ENCODE measurements around the gene KIAA0319L.

KIAA0319L gene

DNA sequence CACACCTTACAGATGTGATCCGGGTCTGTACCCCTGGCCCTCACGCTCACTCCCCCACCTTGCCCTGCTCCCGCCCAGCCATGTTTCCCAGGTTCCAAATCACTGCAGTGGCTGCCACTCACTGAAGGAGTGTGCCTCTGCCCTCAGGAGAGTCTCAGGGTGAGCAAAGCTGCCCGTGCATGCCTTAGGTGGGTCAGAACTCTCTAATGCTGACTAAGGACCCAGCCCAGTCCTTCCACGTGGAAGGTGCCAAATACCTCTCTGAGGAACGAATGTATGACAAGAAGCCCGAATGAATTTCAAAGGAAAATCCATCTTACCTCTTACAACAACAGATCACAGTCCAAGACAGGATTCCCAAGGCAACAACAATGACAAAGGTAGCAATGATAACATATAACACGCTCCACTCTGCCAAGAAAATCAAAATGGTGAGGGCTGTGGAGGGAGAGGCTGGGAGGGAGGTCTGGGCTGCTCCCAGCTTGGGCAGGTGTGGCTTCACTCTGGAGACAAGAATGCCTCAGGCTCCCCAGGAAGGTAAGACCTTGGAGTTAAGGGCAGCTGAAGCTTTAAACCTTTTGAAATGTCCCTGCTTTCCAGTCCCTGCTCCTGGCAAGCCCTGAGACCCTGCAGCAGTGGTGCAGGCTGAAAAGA, 115.2 kb downstream of the KIAA0319L start:
- no peak overlapping the region for H3K4me3 ChIP-seq
- no peaks in the 10 kb centered on the region for H3K9me3 ChIP-seq (ENCODE audit: low read depth, low read length)
- no peaks in the 10 kb centered on the region; the same call in 1 of the 2 replicates for H3K36me3 ChIP-seq (ENCODE audit: insufficient read depth, low read length)
- DNase-seq (ENCODE audit: low read depth, low spot score): no peak
- no peak overlapping the region for H3K9ac ChIP-seq (ENCODE audit: insufficient read length)
- TF ChIP-seq POLR2AphosphoS5 (IDR thresholded peaks at IDR 0.05; ENCODE audit: borderline replicate concordance, low read depth, low read length): no peak
- no peak for TF ChIP-seq FOXP2 (optimal IDR thresholded peaks at IDR 0.05; ENCODE audit: control extremely low read depth, extremely low read length, insufficient read depth)
- TF ChIP-seq EZH2 (IDR thresholded peaks at IDR 0.05): no peak
- H3K27ac ChIP-seq: no peak overlapping the region

DNA sequence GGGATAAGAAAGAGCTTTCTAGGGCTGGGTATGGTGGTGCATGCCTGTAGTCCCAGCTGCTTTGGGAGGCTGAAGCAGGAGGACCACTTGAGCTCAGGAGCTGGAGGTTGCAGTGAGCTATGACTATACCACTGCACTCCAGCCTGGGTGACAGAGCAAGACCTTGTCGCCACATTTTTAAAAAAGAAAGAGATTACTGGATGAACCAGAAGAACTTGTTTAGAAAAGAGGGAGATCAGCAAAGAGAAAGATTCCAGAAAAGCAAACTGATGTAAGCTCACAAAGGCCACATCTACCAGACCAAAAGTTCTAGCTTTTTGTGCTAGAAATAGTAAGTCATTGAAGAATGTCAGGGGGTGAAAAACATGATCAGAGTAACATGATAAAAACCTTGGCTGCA, 117.6 kb downstream of the KIAA0319L start:
- no peak overlapping the region for H3K9ac ChIP-seq (ENCODE audit: insufficient read length)
- TF ChIP-seq FOXP2 (optimal IDR thresholded peaks at IDR 0.05; ENCODE audit: control extremely low read depth, extremely low read length, insufficient read depth) (no peak), POLR2AphosphoS5 (IDR thresholded peaks at IDR 0.05; ENCODE audit: borderline replicate concordance, low read depth, low read length) (no peak), EZH2 (IDR thresholded peaks at IDR 0.05) (no peak)
- no peak overlapping the region for H3K27ac ChIP-seq
- H3K9me3 ChIP-seq (ENCODE audit: low read depth, low read length): no peaks in the 10 kb centered on the region
- H3K4me3 ChIP-seq: no peak overlapping the region
- DNase-seq (ENCODE audit: low read depth, low spot score): no peak
- no peaks in the 10 kb centered on the region; the same call in 1 of the 2 replicates for H3K36me3 ChIP-seq (ENCODE audit: insufficient read depth, low read length)

DNA sequence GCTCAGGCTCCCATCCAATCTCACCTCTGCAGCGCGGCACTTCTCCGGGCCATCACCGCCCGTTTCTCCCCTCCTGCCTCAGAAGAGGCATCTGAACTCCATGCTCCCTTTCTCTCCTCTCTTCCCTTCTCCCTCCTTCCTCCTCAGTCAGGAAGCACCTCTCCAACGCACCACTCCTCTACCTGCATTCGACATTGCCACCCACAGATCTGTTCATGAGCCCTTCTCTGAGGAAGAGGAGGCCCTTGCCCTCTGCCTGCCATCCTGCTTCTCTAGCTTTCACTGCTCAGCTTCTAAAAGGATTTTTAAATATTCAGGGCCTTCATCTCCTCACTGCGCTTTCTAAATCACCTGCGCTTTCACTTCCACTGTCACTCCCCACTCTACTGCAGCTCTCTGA, 120.0 kb downstream of the KIAA0319L start:
- Histone ChIP-seq H3K9me3 (ENCODE audit: low read depth, low read length) (no peaks in the 10 kb centered on the region), H3K9ac (ENCODE audit: insufficient read length) (no peak overlapping the region), H3K36me3 (ENCODE audit: insufficient read depth, low read length) (no peaks in the 10 kb centered on the region; the same call in 1 of the 2 replicates), H3K27ac (no peak overlapping the region), H3K4me3 (no peak overlapping the region)
- no peak for DNase-seq (ENCODE audit: low read depth, low spot score)
- TF ChIP-seq EZH2 (IDR thresholded peaks at IDR 0.05) (no peak), POLR2AphosphoS5 (IDR thresholded peaks at IDR 0.05; ENCODE audit: borderline replicate concordance, low read depth, low read length) (no peak)

DNA sequence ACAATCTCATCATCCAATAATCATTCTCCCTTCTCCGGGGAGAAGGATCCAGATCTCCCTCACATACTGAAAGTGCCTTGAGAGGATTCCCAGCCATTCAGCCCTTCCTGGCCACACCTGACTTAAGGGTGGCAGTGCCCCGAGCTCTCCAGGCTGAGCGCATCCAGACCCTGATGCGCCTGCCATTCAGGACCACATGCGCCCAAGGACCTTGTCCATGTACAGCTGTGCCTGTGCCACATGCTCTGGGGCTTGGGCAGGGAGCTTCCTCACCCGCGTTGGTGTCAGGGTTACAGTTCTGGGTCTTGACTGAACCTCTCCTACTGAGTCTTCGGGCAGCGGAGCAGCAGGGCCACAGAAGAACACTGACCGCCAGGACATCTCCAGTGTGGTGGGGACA, 121.1 kb downstream of the KIAA0319L start:
- H3K9me3 ChIP-seq (ENCODE audit: low read depth, low read length): no peaks in the 10 kb centered on the region
- peaks cover 2% of the 10 kb centered on the region; the same call in 1 of the 2 replicates for H3K36me3 ChIP-seq (ENCODE audit: insufficient read depth, low read length)
- no peak overlapping the region for H3K4me3 ChIP-seq
- no peak overlapping the region for H3K9ac ChIP-seq (ENCODE audit: insufficient read length)
- DNase-seq (ENCODE audit: low read depth, low spot score): no peak
- H3K27ac ChIP-seq: no peak overlapping the region
- no peak for TF ChIP-seq EZH2 (IDR thresholded peaks at IDR 0.05)

DNA sequence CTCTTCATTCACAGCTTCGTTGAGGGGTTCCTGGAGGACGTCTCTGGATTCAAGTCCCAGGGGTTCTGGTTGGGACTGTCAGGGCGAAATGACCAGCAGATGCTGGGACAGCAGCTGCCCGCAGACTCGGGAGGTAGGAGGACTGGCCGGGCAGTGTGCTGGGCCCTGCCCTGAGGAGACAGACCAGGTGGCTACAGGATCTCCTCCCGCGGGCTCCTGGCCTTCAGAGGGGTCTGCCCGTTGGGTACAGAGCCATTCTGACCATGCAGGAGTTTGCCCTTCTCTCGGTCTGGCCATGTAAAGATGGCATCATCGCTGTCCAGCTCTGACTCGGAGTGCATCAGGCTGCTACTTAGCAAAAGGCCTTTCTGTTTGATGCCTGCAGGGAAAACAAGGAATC, 122.5 kb downstream of the KIAA0319L start:
- Histone ChIP-seq H3K9ac (ENCODE audit: insufficient read length) (no peak overlapping the region), H3K4me3 (no peak overlapping the region), H3K9me3 (ENCODE audit: low read depth, low read length) (no peaks in the 10 kb centered on the region), H3K27ac (no peak overlapping the region), H3K36me3 (ENCODE audit: insufficient read depth, low read length) (peaks cover 9% of the 10 kb centered on the region; the same call in 1 of the 2 replicates)
- DNase-seq (ENCODE audit: low read depth, low spot score): no peak
- no peak for TF ChIP-seq EZH2 (IDR thresholded peaks at IDR 0.05)
- TF ChIP-seq FOXP2 (optimal IDR thresholded peaks at IDR 0.05; ENCODE audit: control extremely low read depth, extremely low read length, insufficient read depth): no peak
- TF ChIP-seq POLR2AphosphoS5 (IDR thresholded peaks at IDR 0.05; ENCODE audit: borderline replicate concordance, low read depth, low read length): no peak

DNA sequence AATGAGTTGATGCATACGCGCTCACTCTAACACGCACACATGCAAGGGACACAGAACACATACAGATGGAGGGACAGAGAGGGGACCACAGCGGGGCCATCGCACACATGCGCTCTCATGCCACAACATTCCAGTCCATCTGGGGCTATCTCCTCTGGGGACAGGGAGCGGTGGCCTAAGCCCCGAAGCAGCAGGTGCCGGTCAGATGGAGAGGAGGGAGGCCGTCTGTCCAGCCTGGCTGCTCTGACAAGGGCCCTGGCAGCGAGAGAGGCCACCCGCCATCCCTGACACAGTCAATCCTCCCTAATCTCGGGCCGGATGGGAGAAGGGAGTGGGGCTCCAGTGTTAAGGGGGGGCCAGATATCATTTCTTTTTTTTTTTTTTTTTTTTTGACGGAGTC, 123.5 kb downstream of the KIAA0319L start:
- Histone ChIP-seq H3K27ac (no peak overlapping the region), H3K36me3 (ENCODE audit: insufficient read depth, low read length) (peaks cover 9% of the 10 kb centered on the region; the same call in 1 of the 2 replicates), H3K9me3 (ENCODE audit: low read depth, low read length) (no peaks in the 10 kb centered on the region), H3K4me3 (no peak overlapping the region), H3K9ac (ENCODE audit: insufficient read length) (no peak overlapping the region)
- TF ChIP-seq POLR2AphosphoS5 (IDR thresholded peaks at IDR 0.05; ENCODE audit: borderline replicate concordance, low read depth, low read length) (no peak), EZH2 (IDR thresholded peaks at IDR 0.05) (no peak), FOXP2 (optimal IDR thresholded peaks at IDR 0.05; ENCODE audit: control extremely low read depth, extremely low read length, insufficient read depth) (no peak)
- no peak for DNase-seq (ENCODE audit: low read depth, low spot score)

DNA sequence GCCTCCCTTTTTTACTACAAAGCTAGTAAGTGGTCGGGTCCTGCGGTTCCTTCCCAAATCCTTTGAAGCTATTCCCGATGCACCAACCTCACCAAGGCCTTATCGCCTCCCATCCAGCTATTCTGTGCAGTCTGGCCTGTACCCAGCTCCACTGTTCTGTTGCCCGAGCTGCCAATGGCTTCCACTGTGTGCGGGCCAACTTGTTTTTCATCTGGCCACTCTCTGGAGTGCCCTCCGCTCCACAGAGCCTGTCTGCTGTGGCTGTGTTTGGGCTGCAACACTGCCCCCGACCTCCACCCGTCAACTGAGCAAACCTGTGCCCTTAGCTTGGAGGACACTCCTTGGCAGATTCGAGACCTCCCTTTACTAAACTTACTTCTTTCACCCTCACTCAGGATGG, 125.0 kb downstream of the KIAA0319L start:
- Histone ChIP-seq H3K36me3 (ENCODE audit: insufficient read depth, low read length) (peaks cover 9% of the 10 kb centered on the region; the same call in 1 of the 2 replicates), H3K9me3 (ENCODE audit: low read depth, low read length) (no peaks in the 10 kb centered on the region), H3K4me3 (no peak overlapping the region), H3K27ac (no peak overlapping the region), H3K9ac (ENCODE audit: insufficient read length) (no peak overlapping the region)
- TF ChIP-seq POLR2AphosphoS5 (IDR thresholded peaks at IDR 0.05; ENCODE audit: borderline replicate concordance, low read depth, low read length) (no peak), EZH2 (IDR thresholded peaks at IDR 0.05) (no peak)
- DNase-seq (ENCODE audit: low read depth, low spot score): no peak

DNA sequence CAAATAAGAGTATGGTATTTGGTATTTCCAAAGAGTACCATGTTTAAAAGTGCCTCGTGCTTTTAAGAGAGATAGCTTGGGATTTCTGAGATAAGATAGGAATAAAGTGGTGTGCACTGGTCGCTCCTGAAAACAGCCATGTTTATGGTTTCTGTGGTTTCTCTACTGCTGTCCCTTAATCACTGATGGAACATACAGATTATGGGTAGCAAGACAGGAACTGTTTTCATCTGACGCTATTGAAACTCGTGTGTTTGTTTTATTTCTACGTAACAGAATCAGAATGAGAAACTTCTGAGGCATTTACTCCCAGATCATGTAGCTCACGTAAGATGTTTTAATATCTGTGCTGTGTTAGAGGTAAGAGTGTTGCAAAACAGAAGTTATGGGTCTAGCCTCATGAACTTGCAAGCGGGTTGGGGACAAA, 126.0 kb downstream of the KIAA0319L start:
- no peak for DNase-seq (ENCODE audit: low read depth, low spot score)
- peaks cover 10% of the 10 kb centered on the region; the same call in 1 of the 2 replicates for H3K36me3 ChIP-seq (ENCODE audit: insufficient read depth, low read length)

DNA sequence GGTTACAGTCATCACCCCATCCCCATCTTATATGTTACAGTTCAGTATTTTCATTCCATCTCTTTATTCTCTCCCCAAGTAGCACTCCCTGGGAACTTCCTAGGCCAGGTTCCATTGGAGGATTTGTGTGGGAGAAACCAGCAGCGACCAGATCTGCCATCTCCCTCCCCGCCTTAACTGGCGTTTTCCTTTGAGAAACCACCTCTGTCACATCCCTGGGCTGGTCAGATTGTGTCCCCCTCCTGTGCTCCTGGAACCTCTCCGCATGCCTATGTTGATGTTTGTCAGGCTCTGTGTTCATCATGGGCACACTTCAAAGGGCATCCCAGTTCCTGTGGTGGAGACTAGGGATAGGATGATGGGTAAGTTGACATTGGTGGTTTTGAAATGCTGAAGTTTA, 126.4 kb downstream of the KIAA0319L start:
- Histone ChIP-seq H3K36me3 (ENCODE audit: insufficient read depth, low read length) (peaks cover 12% of the 10 kb centered on the region; the same call in 1 of the 2 replicates), H3K9ac (ENCODE audit: insufficient read length) (no peak overlapping the region), H3K4me3 (no peak overlapping the region), H3K9me3 (ENCODE audit: low read depth, low read length) (no peaks in the 10 kb centered on the region), H3K27ac (no peak overlapping the region)
- TF ChIP-seq EZH2 (IDR thresholded peaks at IDR 0.05) (no peak), FOXP2 (optimal IDR thresholded peaks at IDR 0.05; ENCODE audit: control extremely low read depth, extremely low read length, insufficient read depth) (no peak), POLR2AphosphoS5 (IDR thresholded peaks at IDR 0.05; ENCODE audit: borderline replicate concordance, low read depth, low read length) (no peak)
- DNase-seq (ENCODE audit: low read depth, low spot score): no peak

More for the DNA sequence above, 126.0 kb downstream of the KIAA0319L start:
- TF ChIP-seq EZH2 (IDR thresholded peaks at IDR 0.05): no peak
- TF ChIP-seq POLR2AphosphoS5 (IDR thresholded peaks at IDR 0.05; ENCODE audit: borderline replicate concordance, low read depth, low read length): no peak
- no peak for TF ChIP-seq FOXP2 (optimal IDR thresholded peaks at IDR 0.05; ENCODE audit: control extremely low read depth, extremely low read length, insufficient read depth)
- Histone ChIP-seq H3K9ac (ENCODE audit: insufficient read length) (no peak overlapping the region), H3K4me3 (no peak overlapping the region), H3K27ac (no peak overlapping the region), H3K9me3 (ENCODE audit: low read depth, low read length) (no peaks in the 10 kb centered on the region)
